Measurements from ENCODE around the gene HAUS7. TPM values are rescaled to one million over a fixed set of nuclear protein-coding genes. Genes with fewer than 3 reads are reported as not detected.

HAUS7 gene
- polyA plus RNA-seq, 1 donor from 2014 or later = 27.7 TPM

DNA sequence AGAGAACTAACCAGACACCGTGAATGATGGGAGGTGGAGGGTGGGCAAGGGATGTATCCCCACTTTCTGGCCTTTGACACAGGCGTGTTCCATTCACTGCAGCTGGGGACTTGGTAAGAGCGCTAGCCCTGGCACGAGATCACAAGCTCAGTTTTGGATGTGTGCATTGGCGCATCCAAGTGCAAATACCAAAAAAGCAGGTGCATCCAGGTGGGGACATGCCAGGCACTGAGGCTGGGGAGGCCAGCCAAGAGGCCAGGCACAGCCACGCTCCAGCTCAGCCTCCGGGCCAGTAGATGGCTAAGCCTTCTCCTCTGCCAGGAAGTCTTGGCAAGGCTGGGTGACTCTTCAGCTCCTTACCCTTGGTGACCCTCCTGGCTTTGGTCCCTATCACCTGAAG is 63.5 kb downstream of the HAUS7 start:
- Histone ChIP-seq H3K9me2 (ENCODE audit: insufficient read depth, low read length) (no peaks in the 10 kb centered on the region), H3F3A (ENCODE audit: insufficient read depth, low read length, poor library complexity, severe bottlenecking) (no peaks in the 10 kb centered on the region), H3K79me2 (replicated peaks; ENCODE audit: insufficient read depth, low read length) (no peaks in the 10 kb centered on the region), H3K27ac (ENCODE audit: low read length) (no peak overlapping the region), H3K36me3 (ENCODE audit: insufficient read depth, low read length) (no peaks in the 10 kb centered on the region), H2AFZ (ENCODE audit: low read depth, low read length) (no peak overlapping the region), H4K20me1 (ENCODE audit: insufficient read depth) (no peaks in the 10 kb centered on the region), H3K4me2 (ENCODE audit: low read length) (no peak overlapping the region), H3K4me3 (ENCODE audit: low read length) (no peak overlapping the region), H3K27me3 (ENCODE audit: insufficient read depth, low read depth, low read length) (no peaks in the 10 kb centered on the region), H3K9me3 (ENCODE audit: low read length) (no peaks in the 10 kb centered on the region), H3K9ac (ENCODE audit: low read length) (no peak overlapping the region)
- TF ChIP-seq EZH2 (IDR thresholded peaks at IDR 0.05; ENCODE audit: borderline replicate concordance, insufficient read depth, low read length, poor library complexity, severe bottlenecking) (no peak), POLR2AphosphoS5 (IDR thresholded peaks at IDR 0.05) (no peak), MXI1 (conservative IDR thresholded peaks at IDR 0.05; ENCODE audit: poor library complexity, severe bottlenecking) (no peak), RAD21 (conservative IDR thresholded peaks at IDR 0.05) (no peak), EP300 (conservative IDR thresholded peaks at IDR 0.05; ENCODE audit: poor library complexity, severe bottlenecking) (no peak), TAF1 (IDR thresholded peaks at IDR 0.05; ENCODE audit: low read depth) (no peak), SMC3 (conservative IDR thresholded peaks at IDR 0.05; ENCODE audit: poor library complexity) (no peak)
- TF ChIP-seq, protein P1, sequence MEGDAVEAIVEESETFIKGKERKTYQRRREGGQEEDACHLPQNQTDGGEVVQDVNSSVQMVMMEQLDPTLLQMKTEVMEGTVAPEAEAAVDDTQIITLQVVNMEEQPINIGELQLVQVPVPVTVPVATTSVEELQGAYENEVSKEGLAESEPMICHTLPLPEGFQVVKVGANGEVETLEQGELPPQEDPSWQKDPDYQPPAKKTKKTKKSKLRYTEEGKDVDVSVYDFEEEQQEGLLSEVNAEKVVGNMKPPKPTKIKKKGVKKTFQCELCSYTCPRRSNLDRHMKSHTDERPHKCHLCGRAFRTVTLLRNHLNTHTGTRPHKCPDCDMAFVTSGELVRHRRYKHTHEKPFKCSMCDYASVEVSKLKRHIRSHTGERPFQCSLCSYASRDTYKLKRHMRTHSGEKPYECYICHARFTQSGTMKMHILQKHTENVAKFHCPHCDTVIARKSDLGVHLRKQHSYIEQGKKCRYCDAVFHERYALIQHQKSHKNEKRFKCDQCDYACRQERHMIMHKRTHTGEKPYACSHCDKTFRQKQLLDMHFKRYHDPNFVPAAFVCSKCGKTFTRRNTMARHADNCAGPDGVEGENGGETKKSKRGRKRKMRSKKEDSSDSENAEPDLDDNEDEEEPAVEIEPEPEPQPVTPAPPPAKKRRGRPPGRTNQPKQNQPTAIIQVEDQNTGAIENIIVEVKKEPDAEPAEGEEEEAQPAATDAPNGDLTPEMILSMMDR (IDR thresholded peaks at IDR 0.05; ENCODE audit: poor library complexity, severe bottlenecking) = no peak
- TF ChIP-seq, protein P2, sequence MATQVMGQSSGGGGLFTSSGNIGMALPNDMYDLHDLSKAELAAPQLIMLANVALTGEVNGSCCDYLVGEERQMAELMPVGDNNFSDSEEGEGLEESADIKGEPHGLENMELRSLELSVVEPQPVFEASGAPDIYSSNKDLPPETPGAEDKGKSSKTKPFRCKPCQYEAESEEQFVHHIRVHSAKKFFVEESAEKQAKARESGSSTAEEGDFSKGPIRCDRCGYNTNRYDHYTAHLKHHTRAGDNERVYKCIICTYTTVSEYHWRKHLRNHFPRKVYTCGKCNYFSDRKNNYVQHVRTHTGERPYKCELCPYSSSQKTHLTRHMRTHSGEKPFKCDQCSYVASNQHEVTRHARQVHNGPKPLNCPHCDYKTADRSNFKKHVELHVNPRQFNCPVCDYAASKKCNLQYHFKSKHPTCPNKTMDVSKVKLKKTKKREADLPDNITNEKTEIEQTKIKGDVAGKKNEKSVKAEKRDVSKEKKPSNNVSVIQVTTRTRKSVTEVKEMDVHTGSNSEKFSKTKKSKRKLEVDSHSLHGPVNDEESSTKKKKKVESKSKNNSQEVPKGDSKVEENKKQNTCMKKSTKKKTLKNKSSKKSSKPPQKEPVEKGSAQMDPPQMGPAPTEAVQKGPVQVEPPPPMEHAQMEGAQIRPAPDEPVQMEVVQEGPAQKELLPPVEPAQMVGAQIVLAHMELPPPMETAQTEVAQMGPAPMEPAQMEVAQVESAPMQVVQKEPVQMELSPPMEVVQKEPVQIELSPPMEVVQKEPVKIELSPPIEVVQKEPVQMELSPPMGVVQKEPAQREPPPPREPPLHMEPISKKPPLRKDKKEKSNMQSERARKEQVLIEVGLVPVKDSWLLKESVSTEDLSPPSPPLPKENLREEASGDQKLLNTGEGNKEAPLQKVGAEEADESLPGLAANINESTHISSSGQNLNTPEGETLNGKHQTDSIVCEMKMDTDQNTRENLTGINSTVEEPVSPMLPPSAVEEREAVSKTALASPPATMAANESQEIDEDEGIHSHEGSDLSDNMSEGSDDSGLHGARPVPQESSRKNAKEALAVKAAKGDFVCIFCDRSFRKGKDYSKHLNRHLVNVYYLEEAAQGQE (IDR thresholded peaks at IDR 0.05; ENCODE audit: borderline replicate concordance) = no peak

DNA sequence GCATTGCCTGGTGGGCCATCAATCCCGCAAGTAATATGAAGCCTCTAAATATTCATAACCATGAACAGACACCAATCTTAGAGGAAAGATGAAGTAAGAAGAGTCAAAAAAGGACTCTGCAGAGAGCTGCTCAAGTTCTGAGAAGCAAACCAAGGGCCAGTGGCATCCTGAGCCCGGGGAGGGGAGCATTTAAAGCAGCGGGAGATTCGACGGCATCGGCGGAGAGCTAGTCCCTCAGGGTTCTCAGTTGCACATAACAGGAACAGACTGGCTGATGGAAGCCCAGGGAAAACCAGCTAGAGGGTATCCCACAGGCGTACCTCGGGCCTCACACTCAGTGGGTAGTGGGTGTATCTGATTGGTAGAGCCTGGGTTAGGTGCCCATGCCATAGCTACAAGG is 64.4 kb downstream of the HAUS7 start:
- Histone ChIP-seq H3K27me3 (ENCODE audit: insufficient read depth, low read depth, low read length) (no peaks in the 10 kb centered on the region), H3K4me3 (ENCODE audit: low read length) (no peak overlapping the region), H3K79me2 (replicated peaks; ENCODE audit: insufficient read depth, low read length) (no peaks in the 10 kb centered on the region), H2AFZ (ENCODE audit: low read depth, low read length) (no peak overlapping the region), H4K20me1 (ENCODE audit: insufficient read depth) (no peaks in the 10 kb centered on the region), H3K9ac (ENCODE audit: low read length) (no peak overlapping the region), H3K9me3 (ENCODE audit: low read length) (no peaks in the 10 kb centered on the region), H3F3A (ENCODE audit: insufficient read depth, low read length, poor library complexity, severe bottlenecking) (no peaks in the 10 kb centered on the region), H3K9me2 (ENCODE audit: insufficient read depth, low read length) (no peaks in the 10 kb centered on the region), H3K4me2 (ENCODE audit: low read length) (no peak overlapping the region), H3K27ac (ENCODE audit: low read length) (no peak overlapping the region), H3K36me3 (ENCODE audit: insufficient read depth, low read length) (no peaks in the 10 kb centered on the region)
- TF ChIP-seq RAD21 (conservative IDR thresholded peaks at IDR 0.05) (no peak), TAF1 (IDR thresholded peaks at IDR 0.05; ENCODE audit: low read depth) (no peak), POLR2AphosphoS5 (IDR thresholded peaks at IDR 0.05) (no peak), EP300 (conservative IDR thresholded peaks at IDR 0.05; ENCODE audit: poor library complexity, severe bottlenecking) (no peak), SMC3 (conservative IDR thresholded peaks at IDR 0.05; ENCODE audit: poor library complexity) (no peak), EZH2 (IDR thresholded peaks at IDR 0.05; ENCODE audit: borderline replicate concordance, insufficient read depth, low read length, poor library complexity, severe bottlenecking) (no peak), MXI1 (conservative IDR thresholded peaks at IDR 0.05; ENCODE audit: poor library complexity, severe bottlenecking) (no peak)
- TF ChIP-seq, protein P1 (IDR thresholded peaks at IDR 0.05; ENCODE audit: poor library complexity, severe bottlenecking) = no peak
- TF ChIP-seq, protein P2 (IDR thresholded peaks at IDR 0.05; ENCODE audit: borderline replicate concordance) = no peak

All from neural cell (in vitro differentiated cells).